Activated naive CD8-positive, alpha-beta T cell treated with anti-CD3 and anti-CD28 coated beads, Interleukin-2, amount 10 ng/mL, durations not matched to agents 7 days and 5 days (primary cell): ENCODE measurements around the gene IL1B. TPM values are rescaled to one million over a fixed set of nuclear protein-coding genes. Genes with fewer than 3 reads are reported as not detected.

Source experiments
- ATAC-seq: fragments of 150-1000 bp; cut with Tn5 transposase; one replicate; pipeline ENCODE4 v1.10.0; 2021; ENCODE audit warnings: low read depth, moderate library complexity
- POLR2A ChIA-PET: fragments of 350-600 bp; sonication (Branson Sonifier 250); formaldehyde crosslinking; loops from one replicate; lab custom pipeline; 2021; ENCODE audit warnings: antibody characterized with exemption; lab: Charles Lee
- DNase-seq: peaks from one replicate; pipeline ENCODE4 v3.0.0; 2021
- H3K27ac Mint-ChIP-seq: one replicate; pipeline ENCODE4 v1.8.0; 2022; ENCODE audit warnings: mild to moderate bottlenecking, mixed read lengths
- H3K27me3 Mint-ChIP-seq: one replicate; pipeline ENCODE4 v1.8.0; 2022; ENCODE audit warnings: mild to moderate bottlenecking, moderate library complexity, mixed read lengths
- H3K36me3 Mint-ChIP-seq: one replicate; pipeline ENCODE4 v1.8.0; 2021; ENCODE audit warnings: mild to moderate bottlenecking, mixed read lengths
- H3K4me1 Mint-ChIP-seq: one replicate; pipeline ENCODE4 v1.8.0; 2021; ENCODE audit warnings: mixed read lengths
- H3K4me3 Mint-ChIP-seq: one replicate; pipeline ENCODE4 v1.8.0; 2022; ENCODE audit warnings: mild to moderate bottlenecking, moderate library complexity, mixed read lengths
- H3K9me3 Mint-ChIP-seq: one replicate; pipeline ENCODE4 v1.8.0; 2021; ENCODE audit warnings: mixed read lengths
- total RNA-seq, 2 experiments: library from RNA; stranded (reverse); gene quantifications; one replicate each; pipeline ENCODE4 v1.2.3, GENCODE V29; 2021

IL1B gene
- total RNA-seq, 2 experiments from 2014 or later = 0.19 TPM; not detected in 1

- POLR2A ChIA-PET = no interaction called here
- peaks cover 6% of the 10 kb centered on the region for H3K9me3 Mint-ChIP-seq
- ATAC-seq (no peak), DNase-seq (no peak)
- H3K4me3 Mint-ChIP-seq = no peak overlapping the region
- H3K36me3 Mint-ChIP-seq = peaks cover 6% of the 10 kb centered on the region
- no peak overlapping the region for H3K27ac Mint-ChIP-seq
- peaks cover 31% of the 10 kb centered on the region for H3K27me3 Mint-ChIP-seq
- peaks cover 6% of the 10 kb centered on the region for H3K4me1 Mint-ChIP-seq
Observed at GRCh38 chr2:112787729-112788393, 48.7 kb downstream of the IL1B start.

DNA sequence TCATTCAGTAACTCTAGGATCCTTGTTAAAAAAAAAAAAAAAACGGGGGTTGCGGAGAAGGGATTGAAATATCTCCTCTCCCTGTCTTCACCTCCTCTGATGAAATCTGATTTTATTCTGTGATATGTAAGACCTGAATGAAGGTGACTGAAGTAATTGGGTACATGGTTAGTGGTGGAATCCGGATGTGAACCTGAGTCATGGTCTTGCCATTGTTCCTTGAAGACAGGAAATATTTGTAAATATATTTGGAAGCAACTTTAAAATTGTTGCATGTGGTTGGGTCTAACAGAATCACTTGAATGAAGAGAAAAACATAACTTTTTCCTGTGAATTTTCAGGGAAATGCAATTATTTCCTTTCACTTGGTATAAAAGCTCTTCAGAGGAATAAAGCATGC, 49.3 kb downstream of the IL1B start:
- H3K4me3 Mint-ChIP-seq = no peak overlapping the region
- POLR2A ChIA-PET = no interaction called here
- H3K9me3 Mint-ChIP-seq = peaks cover 5% of the 10 kb centered on the region

DNA sequence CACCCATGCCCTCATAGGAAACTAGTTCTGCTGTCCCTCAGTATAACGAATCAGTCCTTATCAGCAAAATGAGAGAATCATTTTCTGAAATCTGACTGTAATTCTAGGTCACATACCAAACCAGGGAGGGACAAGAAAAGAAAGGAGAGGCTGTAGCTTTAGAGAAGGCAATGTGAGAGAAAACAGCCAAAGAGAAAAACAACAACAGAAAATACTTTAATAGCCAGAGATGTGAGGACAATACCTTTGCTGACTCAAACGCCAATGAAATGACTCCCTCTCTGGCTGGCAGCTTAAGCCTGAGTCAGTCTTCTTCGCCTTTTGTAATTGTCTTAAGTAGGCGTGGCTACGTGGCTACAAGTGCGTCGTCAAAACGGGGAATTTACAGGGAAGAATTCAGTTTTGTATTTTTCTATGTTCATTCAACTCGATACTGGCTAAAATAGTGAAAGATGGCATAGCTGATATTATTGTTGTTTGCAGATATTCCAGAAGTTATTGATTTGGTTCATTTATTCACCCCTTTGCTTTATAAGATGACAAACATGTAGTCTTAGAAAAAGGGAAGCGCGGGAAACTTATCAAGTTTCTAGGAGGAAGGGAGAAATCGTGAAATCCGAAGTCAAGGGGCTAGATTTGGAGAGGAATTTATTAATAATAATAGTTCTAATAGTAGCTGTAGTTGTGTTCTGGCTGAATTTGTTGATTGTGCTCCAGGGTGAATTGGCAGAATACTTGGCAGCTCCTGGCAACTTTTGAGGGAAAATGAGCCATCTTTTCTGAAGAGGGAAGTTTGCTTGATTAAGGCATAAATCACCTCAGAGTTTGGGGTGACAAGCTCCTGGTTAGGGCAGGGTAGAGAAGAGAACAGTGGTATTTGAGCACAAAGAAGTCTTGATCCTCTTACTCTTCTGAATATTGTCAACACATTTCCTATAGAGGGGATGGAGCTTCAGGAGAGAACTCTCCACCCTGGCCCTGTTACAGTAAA, 52.1 kb downstream of the IL1B start, which contains the start of gene IL1A:
Gene IL1A, minus strand, starts transcription at position 295 of the 991 bp plus-strand sequence. CDS start 723 bp downstream, outside the sequence.
- POLR2A ChIA-PET = no interaction called here
- H3K36me3 Mint-ChIP-seq = peaks cover 2% of the 10 kb centered on the region
- DNase-seq (no peak), ATAC-seq (no peak)
- peak within 1 kb of the TSS; percentile 4 for H3K27ac Mint-ChIP-seq
- H3K9me3 Mint-ChIP-seq = peaks cover 2% of the 10 kb centered on the region
- peaks cover 8% of the 10 kb centered on the region for H3K4me1 Mint-ChIP-seq
- H3K4me3 Mint-ChIP-seq = no peak within 1 kb of the TSS
- peaks cover 44% of the 10 kb centered on the region for H3K27me3 Mint-ChIP-seq

More for the DNA sequence above, 49.3 kb downstream of the IL1B start:
- DNase-seq (no peak), ATAC-seq (no peak)
- H3K4me1 Mint-ChIP-seq = peaks cover 8% of the 10 kb centered on the region
- H3K27ac Mint-ChIP-seq = no peak overlapping the region
- peaks cover 6% of the 10 kb centered on the region for H3K36me3 Mint-ChIP-seq
- H3K27me3 Mint-ChIP-seq = peaks cover 32% of the 10 kb centered on the region

DNA sequence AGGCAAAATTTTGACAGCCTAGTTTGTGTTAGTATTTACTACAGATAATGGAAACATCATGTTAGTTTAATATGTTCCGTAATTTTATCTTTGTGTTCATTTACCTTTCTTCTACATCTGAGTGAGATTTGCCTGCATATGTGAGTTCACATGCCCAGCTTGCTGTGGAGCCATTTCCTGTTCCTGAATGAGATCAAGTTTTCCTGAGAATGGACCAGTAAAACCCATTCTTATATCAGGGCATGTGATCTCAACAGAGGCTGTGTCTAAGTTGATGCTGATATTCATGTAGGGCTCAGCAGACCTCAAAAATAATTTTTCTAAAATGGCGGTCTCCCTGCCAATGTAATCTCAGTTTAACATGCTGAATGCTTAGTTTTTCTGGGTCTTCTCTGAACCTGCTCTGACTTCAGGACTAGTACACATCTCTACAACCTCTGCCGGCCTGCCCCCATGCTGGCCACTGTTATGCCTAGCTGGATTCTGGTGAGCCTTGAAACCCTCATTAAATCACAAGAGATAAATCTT, 53.3 kb downstream of the IL1B start:
- DNase-seq (no peak), ATAC-seq (no peak)
- H3K27me3 Mint-ChIP-seq = peaks cover 40% of the 10 kb centered on the region
- peaks cover 2% of the 10 kb centered on the region for H3K36me3 Mint-ChIP-seq
- no peak overlapping the region for H3K4me3 Mint-ChIP-seq
- POLR2A ChIA-PET = no interaction called here
- H3K9me3 Mint-ChIP-seq = no peaks in the 10 kb centered on the region
- H3K27ac Mint-ChIP-seq = no peak overlapping the region
- H3K4me1 Mint-ChIP-seq = peaks cover 8% of the 10 kb centered on the region

DNA sequence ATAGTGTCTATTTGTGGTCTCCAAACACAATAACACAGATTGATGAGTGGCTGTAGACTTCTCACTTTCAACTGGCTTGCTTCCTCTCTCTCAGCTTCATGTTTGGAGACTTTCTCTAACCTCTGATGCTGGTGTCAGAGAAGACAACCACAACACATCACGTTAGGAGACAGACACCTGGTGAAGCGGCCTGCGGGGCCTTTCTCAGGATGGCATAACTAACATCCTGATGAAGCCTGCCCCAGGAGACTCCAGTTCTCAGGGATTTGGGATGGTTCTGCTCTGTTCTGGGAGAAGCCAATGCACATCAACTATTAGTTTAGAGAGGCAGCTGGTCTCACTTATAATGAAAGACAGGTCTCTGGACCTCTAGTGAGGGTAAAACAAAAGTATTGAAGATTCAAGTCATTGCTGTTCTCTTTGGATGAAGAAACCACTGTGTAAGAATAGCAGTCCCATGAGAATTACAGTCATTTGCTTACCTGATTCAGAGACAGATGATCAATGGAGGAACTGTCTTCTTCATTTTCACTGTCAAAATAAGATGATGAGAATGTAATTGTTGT, 54.3 kb downstream of the IL1B start:
- POLR2A ChIA-PET = interaction anchor here (1.0 kb wide), 1 partner anchor 87 kb away, joined by 3 read pairs; no protein-coding TSS in a partner anchor
- peaks cover 7% of the 10 kb centered on the region for H3K36me3 Mint-ChIP-seq
- peaks cover under 1% of the 10 kb centered on the region for H3K9me3 Mint-ChIP-seq
- H3K27me3 Mint-ChIP-seq = peaks cover 35% of the 10 kb centered on the region
- no peak for ATAC-seq
- H3K27ac Mint-ChIP-seq = no peak overlapping the region
- H3K4me3 Mint-ChIP-seq = no peak overlapping the region
- DNase-seq = no peak
- peaks cover 11% of the 10 kb centered on the region for H3K4me1 Mint-ChIP-seq

Other genes starting within 250 kb of the IL1B start
- gene SLC20A1, start 190.8 kb downstream of the IL1B start, total RNA-seq = 100 to 1,000 TPM; 105 to 113 TPM
- gene NT5DC4, start 115.8 kb downstream of the IL1B start, total RNA-seq = not detected
- gene CKAP2L, start 72.2 kb downstream of the IL1B start, total RNA-seq = 10 to 100 TPM; 38.9 to 40.3 TPM
- gene IL1A, start 52.3 kb downstream of the IL1B start, total RNA-seq = not detected
- gene IL37, start 74.4 kb upstream of the IL1B start, total RNA-seq = not detected
- not detected for gene IL36G, start 141.2 kb upstream of the IL1B start, total RNA-seq
- gene IL36A, start 168.7 kb upstream of the IL1B start, total RNA-seq = not detected
- gene IL36B, start 216.1 kb upstream of the IL1B start, total RNA-seq = not detected
- gene IL36RN, start 222.4 kb upstream of the IL1B start, total RNA-seq = not detected
- gene IL1F10, start 231.2 kb upstream of the IL1B start, total RNA-seq = not detected